ENCODE measurements around the gene GALNT5. TPM values are rescaled to one million over a fixed set of nuclear protein-coding genes. Genes with fewer than 3 reads are reported as not detected.

GALNT5 gene
- total RNA-seq, 1 experiment from 2014 or later, result 0.04 TPM

- intact Hi-C loops (cut with micrococcal nuclease), result loop anchor here (1.0 kb wide), 2 partner anchors 15 to 56 kb away; no protein-coding TSS in a partner anchor
- H3K27ac ChIP-seq (ENCODE audit: low read length), result peak overlapping the region; percentile 98
- TF ChIP-seq EZH2phosphoT487 (IDR thresholded peaks at IDR 0.05; ENCODE audit: borderline replicate concordance, low read length) (no peak), EZH2 (IDR thresholded peaks at IDR 0.05; ENCODE audit: low read length, unreplicated experiment) (no peak), CTCF (conservative IDR thresholded peaks at IDR 0.05; ENCODE audit: low read depth, low read length) (no peak)
- H3K9ac ChIP-seq (ENCODE audit: low read length), result peak overlapping the region; percentile 87
- H3K4me3 ChIP-seq (ENCODE audit: low read length), result peak overlapping the region; percentile 20; the same call in 1 of the 2 replicates
- H3K79me2 ChIP-seq (ENCODE audit: low read length), result no peaks in the 10 kb centered on the region
- peak overlapping the region; percentile 75 for H3K4me2 ChIP-seq (ENCODE audit: low read length)
- ChIA-PET POLR2A (ENCODE audit: unreplicated experiment) (interaction anchor here (0.6 kb wide), 3 partner anchors 16 to 1366 kb away, joined by 3 to 14 read pairs (median 4); no protein-coding TSS in a partner anchor), CTCF (interaction anchor here (0.7 kb wide), 1 partner anchor 16 kb away, joined by 3 read pairs; no protein-coding TSS in a partner anchor)
- peak overlapping the region; percentile 64 for H2AFZ ChIP-seq (ENCODE audit: low read length)
- H3F3A ChIP-seq (ENCODE audit: low read length, unreplicated experiment), result peaks cover 9% of the 10 kb centered on the region
- H3K4me1 ChIP-seq (ENCODE audit: insufficient read depth, low read length), result peaks cover 23% of the 10 kb centered on the region
- H4K20me1 ChIP-seq (ENCODE audit: low read length), result no peaks in the 10 kb centered on the region
- H3K36me3 ChIP-seq (ENCODE audit: low read depth, low read length), result no peaks in the 10 kb centered on the region
- ATAC-seq, result peak; percentile 94
- TSS peak; percentile 97 for BruUV-seq (replicated peaks)
- H3K9me3 ChIP-seq (ENCODE audit: low read length), result no peaks in the 10 kb centered on the region
- no peaks in the 10 kb centered on the region for H3K9me2 ChIP-seq (replicated peaks; ENCODE audit: low read length)
- peak; percentile 91 for DNase-seq
- no peaks in the 10 kb centered on the region for H3K27me3 ChIP-seq (ENCODE audit: low read length)
These were observed 11.4 kb upstream of the GALNT5 start for GRCh38 chr2:157245846-157246764.

GRCh38 chr2:157246765-157247407 is 10.6 kb upstream of the GALNT5 start:
- CTCF ChIA-PET, result no interaction called here
- intact Hi-C loops (cut with micrococcal nuclease), result loop anchor here (1.0 kb wide), 2 partner anchors 14 to 55 kb away; no protein-coding TSS in a partner anchor
- H3K27me3 ChIP-seq (ENCODE audit: low read length), result no peaks in the 10 kb centered on the region
- peak overlapping the region; percentile 75 for H3K4me2 ChIP-seq (ENCODE audit: low read length)
- peaks cover 9% of the 10 kb centered on the region for H3F3A ChIP-seq (ENCODE audit: low read length, unreplicated experiment)
- POLR2A ChIA-PET (ENCODE audit: unreplicated experiment), result interaction anchor here (0.6 to 0.7 kb wide), 3 partner anchors 15 to 1366 kb away, joined by 3 to 14 read pairs (median 4); no protein-coding TSS in a partner anchor
- peak; percentile 79 for DNase-seq
- H2AFZ ChIP-seq (ENCODE audit: low read length), result peak overlapping the region; percentile 55
- H3K9me2 ChIP-seq (replicated peaks; ENCODE audit: low read length), result no peaks in the 10 kb centered on the region
- H3K4me1 ChIP-seq (ENCODE audit: insufficient read depth, low read length), result peaks cover 23% of the 10 kb centered on the region
- peak overlapping the region; percentile 20; the same call in 1 of the 2 replicates for H3K4me3 ChIP-seq (ENCODE audit: low read length)
- ATAC-seq, result peak; percentile 81
- no peaks in the 10 kb centered on the region for H3K36me3 ChIP-seq (ENCODE audit: low read depth, low read length)
- H4K20me1 ChIP-seq (ENCODE audit: low read length), result no peaks in the 10 kb centered on the region
- peak overlapping the region; percentile 98 for H3K27ac ChIP-seq (ENCODE audit: low read length)
- TSS peak; percentile 95 for BruUV-seq (replicated peaks)
- peak overlapping the region; percentile 87 for H3K9ac ChIP-seq (ENCODE audit: low read length)
- H3K9me3 ChIP-seq (ENCODE audit: low read length), result no peaks in the 10 kb centered on the region
- no peak for TF ChIP-seq EZH2phosphoT487 (IDR thresholded peaks at IDR 0.05; ENCODE audit: borderline replicate concordance, low read length)
- no peaks in the 10 kb centered on the region for H3K79me2 ChIP-seq (ENCODE audit: low read length)

- Histone ChIP-seq H3K27ac (ENCODE audit: low read length) (no peak overlapping the region), H3K36me3 (ENCODE audit: low read depth, low read length) (no peaks in the 10 kb centered on the region), H3K9ac (ENCODE audit: low read length) (no peak overlapping the region), H3K79me2 (ENCODE audit: low read length) (no peaks in the 10 kb centered on the region), H3K9me3 (ENCODE audit: low read length) (no peaks in the 10 kb centered on the region), H3K4me3 (ENCODE audit: low read length) (no peak overlapping the region), H4K20me1 (ENCODE audit: low read length) (no peaks in the 10 kb centered on the region), H3K9me2 (replicated peaks; ENCODE audit: low read length) (no peaks in the 10 kb centered on the region), H3K4me2 (ENCODE audit: low read length) (no peak overlapping the region), H2AFZ (ENCODE audit: low read length) (no peak overlapping the region), H3K4me1 (ENCODE audit: insufficient read depth, low read length) (peaks cover 17% of the 10 kb centered on the region), H3K27me3 (ENCODE audit: low read length) (no peaks in the 10 kb centered on the region), H3F3A (ENCODE audit: low read length, unreplicated experiment) (peaks cover 9% of the 10 kb centered on the region)
- ChIA-PET CTCF (no interaction called here), POLR2A (ENCODE audit: unreplicated experiment) (no interaction called here)
- no peak for DNase-seq
- TF ChIP-seq CTCF (conservative IDR thresholded peaks at IDR 0.05; ENCODE audit: low read depth, low read length) (no peak), EZH2phosphoT487 (IDR thresholded peaks at IDR 0.05; ENCODE audit: borderline replicate concordance, low read length) (no peak), EZH2 (IDR thresholded peaks at IDR 0.05; ENCODE audit: low read length, unreplicated experiment) (no peak)
- no peak for ATAC-seq
- intact Hi-C loops (cut with micrococcal nuclease), result no loop called here
- no TSS peak for BruUV-seq (replicated peaks)
These were observed 6.7 kb upstream of the GALNT5 start for GRCh38 chr2:157250836-157251235.

All from PC-3 (cell line).